H1 (cell line): ENCODE results near the gene AGAP1. TPM values are rescaled to one million over a fixed set of nuclear protein-coding genes. Genes with fewer than 3 reads are reported as not detected.

Experiments used
- CREB1 ChIP-seq: IDR thresholded peaks from 2 replicates; pipeline ENCODE4 v1.6.1; 2012; ENCODE audit warnings: inconsistent platforms
- CTBP2 ChIP-seq: IDR thresholded peaks from 2 replicates; pipeline ENCODE4 v1.7.0; 2011; ENCODE audit warnings: borderline replicate concordance, mild to moderate bottlenecking, moderate library complexity, mixed read lengths, low read length; ENCODE audit not compliant: insufficient read depth, insufficient read length
- polyA plus RNA-seq, 7 experiments: library from polyadenylated mRNA; depleted of rRNA in 3 of 7; stranded (reverse) in 5 of 7; unstranded in 2 of 7; fragments of >200 nt in 5 of 7; fragments of 200-250 nt in 2 of 7; gene quantifications; 1 replicate in 5 of 7; 2 replicates in 1 of 7; 4 replicates in 1 of 7; pipeline versions ENCODE4 v1.2.1 to v1.2.3, GENCODE V29; 2011 to 2013; ENCODE audit warnings: missing spikeins in 2 of 7, mixed read lengths in 2 of 7
- total RNA-seq: library from RNA; stranded (reverse); fragmentation: NEBNext Ultra II Directional; extraction: Animal tissue kit (Norgen Biotek cat#: 25700); gene quantifications from 2 replicates; pipeline ENCODE4 v1.2.1, GENCODE V29; 2021

AGAP1 gene
- total and polyA plus RNA-seq, 2 of the 8 experiments (the other 6 are each of a cell fraction or from before 2014, with no cell fraction given), result 18.1 to 39.4 TPM

- no peak for TF ChIP-seq CTBP2
- TF ChIP-seq CREB1, result no peak
These were observed 457.6 kb downstream of the AGAP1 start (continued) for GRCh38 chr2:235951493-235951892.
